Stimulated activated CD4-positive, alpha-beta T cell treated with anti-CD3 and anti-CD28 coated beads, Interleukin-2, amount 100 ng/mL, for 48 hours (primary cell): ENCODE data around the gene PCDHGA9.
"Not testable (repeated sequence)": the region's sequence is repeated elsewhere in the genome, so short reads cannot be mapped to it uniquely, and the experiment has no call there.

Experiments used
- DNase-seq, 2 donors: peaks; one replicate each; pipeline ENCODE4 v3.0.0-alpha.2; 2020

Gene PCDHGA9

GRCh38 chr5:141414548-141415274 is 12.1 kb downstream of the PCDHGA9 start:
- not testable (repeated sequence) for DNase-seq

GRCh38 chr5:141415275-141415618 is 12.7 kb downstream of the PCDHGA9 start:
- DNase-seq = not testable (repeated sequence)

DNA sequence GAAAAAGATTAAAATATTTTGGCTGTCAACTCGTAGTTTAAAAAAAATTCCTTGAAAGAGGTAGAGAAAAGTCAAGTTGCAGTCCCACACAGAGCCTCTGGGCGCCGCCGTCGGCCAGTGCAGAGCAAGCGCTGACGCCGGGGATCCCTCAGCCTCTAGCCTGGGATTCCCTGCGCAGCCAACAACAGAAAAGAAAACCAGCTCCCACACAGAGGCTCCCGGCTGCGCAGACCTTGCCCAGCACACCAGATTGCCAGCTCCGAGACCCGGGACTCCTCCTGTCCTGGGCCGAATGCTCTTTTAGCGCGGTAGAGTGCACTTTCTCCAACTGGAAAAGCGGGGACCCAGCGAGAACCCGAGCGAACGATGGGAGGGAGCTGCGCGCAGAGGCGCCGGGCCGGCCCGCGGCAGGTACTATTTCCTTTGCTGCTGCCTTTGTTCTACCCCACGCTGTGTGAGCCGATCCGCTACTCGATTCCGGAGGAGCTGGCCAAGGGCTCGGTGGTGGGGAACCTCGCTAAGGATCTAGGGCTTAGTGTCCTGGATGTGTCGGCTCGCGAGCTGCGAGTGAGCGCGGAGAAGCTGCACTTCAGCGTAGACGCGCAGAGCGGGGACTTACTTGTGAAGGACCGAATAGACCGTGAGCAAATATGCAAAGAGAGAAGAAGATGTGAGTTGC is 15.1 kb downstream of the PCDHGA9 start, which contains the start of gene PCDHGB7:
Gene PCDHGB7 (plus strand): TSS at position 184 of the 679 bp plus-strand sequence. CDS start 183 bp downstream, at position 367.
- peak; percentile 49 to 50 for DNase-seq

- no peak for DNase-seq
Measured at GRCh38 chr5:141419074-141419880, 16.7 kb downstream of the PCDHGA9 start.

DNA sequence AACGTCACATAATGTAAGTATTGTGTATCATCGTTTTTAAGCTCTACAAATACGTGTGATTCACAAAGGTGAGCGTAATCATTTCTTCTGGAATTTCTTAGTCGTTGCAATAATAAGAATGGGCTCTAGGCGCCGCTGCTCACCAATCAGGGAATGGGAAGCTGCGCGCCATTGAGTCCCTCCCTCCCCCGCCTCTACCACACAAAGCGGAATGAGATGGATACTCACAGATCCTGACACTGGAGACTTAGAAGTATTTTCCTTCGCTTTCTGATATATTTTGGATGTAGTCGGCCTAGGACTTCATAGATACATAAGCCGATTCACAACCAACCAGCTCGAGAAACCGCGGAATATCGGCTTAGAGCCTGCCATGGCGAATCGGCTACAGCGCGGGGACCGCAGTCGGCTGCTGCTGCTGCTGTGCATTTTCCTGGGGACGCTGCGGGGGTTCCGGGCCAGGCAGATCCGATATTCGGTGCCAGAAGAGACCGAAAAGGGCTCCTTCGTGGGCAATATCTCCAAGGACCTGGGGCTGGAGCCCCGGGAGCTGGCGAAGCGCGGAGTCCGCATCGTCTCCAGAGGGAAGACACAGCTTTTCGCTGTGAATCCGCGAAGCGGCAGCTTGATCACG is 18.4 kb downstream of the PCDHGA9 start, which contains the start of gene PCDHGA11:
Gene PCDHGA11 (plus strand): TSS at position 197 of the 634 bp plus-strand sequence. CDS start 177 bp downstream, at position 374.
- peak; percentile 50 to 54 for DNase-seq

- no peak for DNase-seq
Measured at GRCh38 chr5:141421489-141421855, 18.9 kb downstream of the PCDHGA9 start.

GRCh38 chr5:141422742-141423291 is 20.2 kb downstream of the PCDHGA9 start:
- DNase-seq = no peak

DNA sequence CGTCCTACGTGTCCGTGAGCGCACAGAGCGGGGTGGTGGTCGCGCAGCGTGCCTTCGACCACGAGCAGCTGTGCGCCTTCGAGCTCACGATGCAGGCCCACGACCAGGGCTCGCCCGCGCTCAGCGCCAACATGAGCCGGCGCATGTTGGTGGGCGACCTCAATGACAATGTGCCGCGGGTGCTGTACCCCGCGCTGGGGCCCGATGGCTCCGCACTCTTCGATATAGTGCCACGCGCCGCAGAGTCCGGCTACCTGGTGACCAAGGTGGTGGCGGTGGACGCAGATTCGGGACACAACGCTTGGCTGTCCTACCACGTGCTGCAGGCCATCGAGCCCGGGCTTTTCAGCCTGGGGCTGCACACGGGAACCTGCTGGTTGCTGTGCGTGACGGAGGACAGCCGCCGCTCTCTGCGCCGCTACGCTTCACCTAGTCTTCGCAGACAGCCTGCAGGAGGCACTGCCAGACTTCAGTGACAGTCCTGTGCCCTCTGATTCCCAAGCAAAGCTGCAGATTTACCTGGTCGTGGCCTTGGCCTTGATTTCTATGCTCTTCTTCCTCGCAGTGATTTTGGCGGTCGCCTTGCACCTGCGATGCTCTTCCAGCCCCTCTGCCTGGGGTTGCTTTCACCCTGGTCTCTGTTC is 25.3 kb downstream of the PCDHGA9 start:
- DNase-seq = no peak

GRCh38 chr5:141430332-141431113 is 27.9 kb downstream of the PCDHGA9 start, which contains the start of gene PCDHGA12:
Gene PCDHGA12, plus strand, starts transcription at chr5:141430507. Its CDS starts 253 bp downstream, at chr5:141430760.
- no peak for DNase-seq

GRCh38 chr5:141431286-141431685 is 28.7 kb downstream of the PCDHGA9 start:
- DNase-seq = no peak

GRCh38 chr5:141432308-141432707 is 29.7 kb downstream of the PCDHGA9 start:
- not testable (repeated sequence) for DNase-seq

DNA sequence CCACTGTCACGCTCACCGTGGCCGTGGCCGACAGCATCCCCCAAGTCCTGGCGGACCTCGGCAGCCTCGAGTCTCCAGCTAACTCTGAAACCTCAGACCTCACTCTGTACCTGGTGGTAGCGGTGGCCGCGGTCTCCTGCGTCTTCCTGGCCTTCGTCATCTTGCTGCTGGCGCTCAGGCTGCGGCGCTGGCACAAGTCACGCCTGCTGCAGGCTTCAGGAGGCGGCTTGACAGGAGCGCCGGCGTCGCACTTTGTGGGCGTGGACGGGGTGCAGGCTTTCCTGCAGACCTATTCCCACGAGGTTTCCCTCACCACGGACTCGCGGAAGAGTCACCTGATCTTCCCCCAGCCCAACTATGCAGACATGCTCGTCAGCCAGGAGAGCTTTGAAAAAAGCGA is 30.1 kb downstream of the PCDHGA9 start:
- DNase-seq = not testable (repeated sequence)

DNA sequence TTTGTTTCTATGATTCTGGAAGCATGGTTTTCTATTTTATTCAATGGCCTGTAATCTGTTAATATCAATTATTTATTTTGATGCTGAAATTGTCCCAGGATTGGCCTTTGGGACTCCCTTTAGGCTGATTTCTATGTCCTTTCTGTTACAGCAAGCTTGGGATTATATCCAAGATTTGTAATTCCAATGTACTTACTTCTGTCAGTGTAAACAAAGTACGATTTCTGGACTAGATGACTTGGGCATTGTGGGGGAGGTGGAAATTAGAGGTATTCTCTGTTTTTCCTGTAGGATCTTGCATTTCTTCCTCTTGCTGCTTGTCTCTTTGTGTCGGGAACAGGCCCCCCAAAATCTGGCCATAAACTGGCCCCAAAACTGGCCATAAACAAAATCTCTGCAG is 31.4 kb downstream of the PCDHGA9 start:
- no peak for DNase-seq

DNA sequence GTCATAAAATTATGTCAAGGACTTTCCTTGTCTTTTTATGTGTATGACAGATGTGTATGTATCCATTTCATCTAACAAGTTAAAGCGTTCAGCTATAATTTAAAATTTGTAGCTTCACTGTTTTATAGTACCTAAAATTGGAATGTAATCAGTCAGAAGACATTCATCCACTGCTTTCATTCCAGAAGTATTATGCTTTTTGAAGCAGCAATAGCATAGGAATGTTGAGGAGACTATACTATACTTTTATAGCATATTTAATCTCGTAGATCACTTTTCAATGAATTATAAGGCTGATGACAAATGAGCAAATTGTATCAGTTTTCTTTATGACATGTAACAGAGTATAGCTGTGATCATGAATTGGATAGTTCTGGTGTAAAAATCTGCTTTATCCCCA is 34.6 kb downstream of the PCDHGA9 start:
- DNase-seq = no peak

- DNase-seq = no peak
Measured at GRCh38 chr5:141439411-141440141, 37.0 kb downstream of the PCDHGA9 start.

- DNase-seq = no peak
Measured at GRCh38 chr5:141440341-141440740, 37.8 kb downstream of the PCDHGA9 start.

- no peak for DNase-seq
Measured at GRCh38 chr5:141441571-141442170, 39.1 kb downstream of the PCDHGA9 start.
